OCI-M2 (cell line): Measurements from ENCODE around the gene RALGDS.

Source experiments
- DNase-seq: peaks from one replicate; lab custom pipeline; 2025; ENCODE audit not compliant: unreplicated experiment; lab: John Stamatoyannopoulos, UW

Gene RALGDS

DNA sequence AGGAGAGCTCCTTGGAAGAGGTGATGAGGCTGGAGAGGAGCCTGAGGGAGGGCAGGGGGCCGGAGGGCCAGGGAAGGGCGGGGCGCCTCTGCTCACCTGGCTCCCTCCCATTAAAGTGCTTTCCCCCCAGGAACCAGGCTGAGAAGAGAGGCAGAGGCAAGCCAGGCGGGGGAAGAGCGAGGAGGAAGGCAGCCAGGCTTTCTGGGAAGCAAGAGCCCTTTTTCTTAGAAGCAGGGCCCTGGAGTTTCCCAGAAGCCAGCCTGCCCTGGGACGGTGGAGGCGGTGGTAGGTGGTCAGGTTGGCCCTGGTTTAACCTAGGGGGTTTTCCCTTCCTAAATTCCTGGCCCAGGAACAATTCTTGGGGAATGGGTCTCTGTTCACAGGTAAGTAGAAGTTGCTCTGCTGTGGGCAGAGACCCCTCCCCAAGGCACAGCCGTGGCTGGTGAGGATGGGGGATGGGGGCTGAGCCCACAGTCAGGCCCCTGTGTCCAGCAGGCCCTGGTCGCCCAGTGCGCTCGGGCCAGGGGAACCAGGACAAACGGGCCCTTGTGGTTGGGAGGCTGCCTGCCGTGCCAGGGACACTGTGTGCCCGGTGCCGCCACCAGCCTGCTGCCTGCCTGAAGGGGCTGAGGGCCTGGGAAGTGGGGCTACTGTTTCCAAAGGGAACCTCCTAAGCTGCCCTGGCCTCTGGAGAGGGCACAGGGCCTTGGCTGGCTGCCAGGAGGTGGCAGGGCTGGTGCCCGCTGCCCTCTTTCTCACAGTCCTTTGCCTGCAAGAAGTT, 16.6 kb upstream of the RALGDS start:
- DNase-seq, result no peak

DNA sequence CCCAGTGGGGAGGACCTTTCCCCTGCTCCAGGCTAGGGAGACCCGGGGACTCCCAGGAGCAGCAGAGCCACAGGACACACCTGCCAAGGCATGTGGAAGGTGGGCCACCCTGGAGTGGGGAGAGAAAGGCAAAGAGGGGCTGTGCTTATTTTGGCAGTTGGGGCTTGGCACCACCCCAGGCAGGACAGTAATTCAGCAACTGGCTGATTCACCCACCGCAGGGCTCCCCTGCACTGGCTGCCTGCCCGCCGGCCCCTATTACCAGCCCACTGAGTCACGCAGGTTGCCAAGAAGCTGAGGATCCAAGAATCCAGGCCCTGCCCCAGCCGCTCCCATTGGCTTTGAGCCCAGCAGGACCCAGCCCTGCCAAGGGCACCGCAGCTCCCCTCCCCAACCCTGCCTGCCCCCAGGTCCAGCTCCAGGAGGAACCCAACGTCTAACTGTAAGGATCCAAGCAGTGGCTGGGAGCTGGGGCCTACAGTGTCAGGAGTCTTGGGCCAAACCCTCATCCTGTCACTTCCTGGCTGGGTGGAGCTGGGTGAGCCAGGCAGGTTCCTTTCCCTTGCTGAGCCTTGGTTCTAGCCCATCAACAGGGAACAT, 14.2 kb upstream of the RALGDS start:
- no peak for DNase-seq

DNA sequence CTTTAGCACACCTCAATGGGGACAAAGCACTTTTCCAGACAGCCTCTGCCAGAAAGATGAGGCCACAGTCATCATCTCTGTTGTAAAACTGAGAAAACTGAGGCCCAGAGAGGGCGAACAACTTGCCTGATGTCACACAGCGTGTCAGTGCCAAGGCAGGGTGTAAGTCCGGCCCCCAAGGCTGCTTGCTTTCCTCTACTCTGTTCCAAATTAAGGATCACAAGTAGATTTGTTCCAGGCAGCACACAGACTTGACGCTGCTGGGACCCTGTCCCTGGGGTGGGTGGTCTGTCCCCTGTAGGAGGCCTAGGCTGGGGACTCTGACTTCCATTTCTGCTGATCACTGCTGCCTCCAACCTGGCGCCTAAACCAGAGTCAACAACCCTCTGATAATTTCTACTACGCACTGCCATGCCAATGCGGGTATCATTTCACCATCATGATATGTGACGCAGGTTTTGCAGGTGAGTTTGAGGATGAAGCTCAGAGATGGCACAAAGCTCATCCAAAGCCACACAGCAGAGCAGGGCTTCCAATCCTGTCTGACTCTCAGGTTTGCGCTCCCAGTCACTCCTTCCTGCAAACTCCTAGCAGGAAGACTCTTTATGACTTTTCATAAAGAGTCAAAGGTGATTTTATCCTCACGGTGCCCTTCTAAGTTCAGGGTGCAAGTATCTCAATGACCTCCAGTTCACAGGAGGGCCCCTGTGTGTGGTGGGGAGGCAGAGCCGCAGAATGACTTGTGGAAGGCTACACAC, 13.5 kb upstream of the RALGDS start:
- no peak for DNase-seq

DNA sequence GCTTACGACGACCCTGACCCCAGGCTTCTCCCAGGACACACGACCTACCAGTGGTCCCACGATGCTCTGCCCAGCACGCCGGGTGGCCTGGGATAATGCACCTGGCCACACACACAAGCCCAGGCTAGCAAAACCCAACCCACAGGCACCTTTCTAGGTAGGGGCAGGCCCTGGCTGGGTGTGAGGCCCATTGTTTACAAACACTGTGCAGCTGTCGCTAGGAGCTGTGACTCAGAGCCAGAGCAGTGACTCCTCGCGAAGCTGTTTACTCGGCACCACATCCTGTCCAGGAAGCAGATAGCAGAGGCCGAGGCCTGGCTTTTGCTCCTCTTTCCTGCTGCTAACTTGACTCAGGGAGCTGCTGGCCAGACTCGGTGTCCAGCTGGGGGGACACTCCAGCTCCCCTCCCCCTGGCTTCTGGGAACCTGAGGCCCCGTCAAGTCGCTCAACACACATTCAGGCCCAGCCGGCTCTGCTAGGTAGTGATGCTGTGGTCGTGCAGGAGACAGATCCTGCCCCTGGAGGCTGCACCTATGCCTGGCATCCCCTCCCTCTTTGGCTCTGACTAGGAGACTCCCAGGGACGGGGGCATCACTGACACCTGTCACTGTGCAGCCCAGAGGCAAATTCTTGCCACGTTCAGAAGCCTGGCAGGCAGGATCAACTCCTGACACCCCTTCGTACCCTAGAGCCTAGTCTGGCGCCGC, 12.8 kb upstream of the RALGDS start:
- no peak for DNase-seq

DNA sequence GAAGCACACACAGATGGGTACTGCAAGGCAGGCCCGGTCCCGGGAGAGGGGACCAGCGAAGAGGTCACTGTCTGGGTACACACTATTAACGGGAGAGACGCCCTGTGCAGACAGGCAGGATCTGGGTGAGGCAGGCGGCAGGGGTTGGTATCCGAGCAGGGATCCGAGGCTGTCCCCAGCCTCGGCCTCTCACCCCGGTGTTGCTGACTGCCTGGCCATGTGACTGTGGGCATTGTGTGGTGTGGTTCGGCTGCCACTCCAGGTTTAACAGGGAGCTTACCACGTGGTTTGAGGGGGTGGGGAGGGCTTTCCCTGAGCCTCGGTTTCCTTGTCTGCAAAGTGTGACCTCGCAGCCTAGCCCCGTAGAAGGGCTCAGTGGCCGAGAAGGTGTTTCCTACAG, 11.1 kb upstream of the RALGDS start:
- DNase-seq, result no peak

DNA sequence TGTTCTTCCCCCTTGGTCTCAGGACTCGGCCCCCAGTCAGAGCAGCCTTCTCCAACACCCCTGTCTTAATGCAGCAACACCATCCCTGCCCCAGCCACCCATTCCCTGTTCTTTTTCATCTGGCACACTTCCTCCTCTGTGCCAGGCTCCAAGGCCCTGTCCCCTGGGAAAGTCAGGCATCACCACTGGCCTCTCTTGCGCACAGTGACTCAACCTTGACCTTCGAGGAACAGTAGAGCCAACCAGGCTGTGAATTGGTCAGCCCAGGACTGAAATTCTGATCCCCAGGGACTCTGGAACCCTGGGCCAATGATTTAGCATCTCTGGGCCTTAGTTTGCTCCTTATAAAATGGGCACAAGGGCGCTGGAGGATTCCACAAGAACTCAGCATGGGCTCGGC, 10.5 kb upstream of the RALGDS start:
- DNase-seq, result no peak

DNA sequence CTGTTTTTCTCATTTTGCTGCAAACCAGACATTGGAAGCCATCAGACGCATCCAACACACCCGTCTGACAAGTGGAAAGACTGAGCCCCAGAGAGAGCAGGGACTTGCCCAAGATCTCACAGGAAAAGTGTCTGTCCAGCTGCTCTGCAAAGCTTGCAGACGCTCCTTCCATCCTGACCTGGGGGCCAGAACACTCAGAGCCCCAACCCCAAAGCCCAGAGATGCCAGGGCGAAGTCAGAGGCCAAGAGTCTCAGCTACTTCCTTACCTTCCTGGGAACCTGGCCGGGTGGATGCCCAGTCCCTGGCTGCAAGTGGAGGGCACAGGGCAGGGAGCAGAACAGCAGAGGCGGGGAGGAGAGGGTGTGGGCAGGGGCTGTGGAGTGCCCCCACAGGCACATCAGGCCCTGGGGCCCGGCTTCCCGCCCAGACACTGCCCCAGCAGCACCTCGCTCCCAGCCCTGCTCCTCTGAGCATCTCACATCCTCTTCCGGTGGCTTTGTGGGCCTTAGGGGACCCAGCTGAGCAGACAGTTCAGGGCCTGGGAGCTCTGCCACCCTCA, 9.7 kb upstream of the RALGDS start:
- DNase-seq, result no peak

DNA sequence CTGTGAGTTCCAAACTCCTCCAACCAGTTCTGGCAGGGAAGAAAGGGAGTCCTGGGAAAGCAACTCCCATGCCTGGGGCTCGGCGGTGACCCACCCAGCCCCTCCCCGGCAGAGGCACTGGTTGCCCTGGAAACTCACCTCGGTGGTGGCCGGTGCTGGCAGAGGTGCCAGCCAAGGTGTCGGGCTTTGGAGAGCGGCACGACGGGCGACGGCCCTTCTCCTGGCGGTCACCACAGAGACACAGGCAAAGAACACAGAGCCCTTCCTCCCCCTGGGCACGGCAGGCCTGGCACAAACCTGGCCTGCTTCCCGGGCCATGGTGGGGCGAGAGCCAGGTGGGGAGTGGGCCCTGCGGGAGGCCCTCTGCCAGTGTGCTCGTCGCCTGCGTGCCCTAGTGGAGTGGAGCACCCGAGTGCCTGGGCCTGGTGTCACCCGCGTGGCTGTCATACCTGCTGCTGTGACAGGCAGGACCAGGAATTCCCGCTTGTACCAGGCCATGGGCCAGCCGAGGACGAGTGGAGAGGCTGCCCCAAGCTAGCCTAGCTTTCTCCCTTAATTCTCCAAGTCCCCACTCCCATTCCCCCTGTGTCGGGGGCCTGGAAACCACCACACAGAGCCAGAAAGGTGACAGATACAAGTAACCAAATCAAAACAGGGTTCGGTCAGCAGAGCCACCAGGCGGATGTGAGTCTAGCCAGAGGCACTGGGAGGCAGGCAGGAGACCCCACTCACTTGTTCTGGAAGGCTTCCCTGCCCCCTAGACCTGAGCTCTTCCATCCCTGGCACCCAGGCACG, 8.2 kb upstream of the RALGDS start:
- DNase-seq, result no peak

DNA sequence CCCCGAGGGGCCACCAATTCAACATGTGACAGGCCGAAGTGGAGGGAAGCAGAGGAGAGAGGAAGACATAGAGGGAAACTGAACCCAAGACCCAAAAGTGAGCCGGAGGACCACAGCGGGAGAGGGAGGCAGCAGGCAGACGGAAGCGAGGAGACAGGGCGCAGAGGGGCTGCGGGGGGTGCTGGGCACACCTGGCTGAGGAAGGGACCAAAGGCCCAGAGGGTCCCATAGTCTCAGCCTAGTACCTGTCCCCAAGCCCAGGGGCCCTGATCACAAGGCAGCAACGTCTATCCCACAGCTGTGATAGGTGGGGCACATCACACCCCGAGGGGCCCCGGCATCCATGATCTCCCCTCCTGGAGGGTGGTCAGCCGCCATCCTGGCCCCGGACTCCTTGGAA, 7.1 kb upstream of the RALGDS start:
- no peak for DNase-seq

DNA sequence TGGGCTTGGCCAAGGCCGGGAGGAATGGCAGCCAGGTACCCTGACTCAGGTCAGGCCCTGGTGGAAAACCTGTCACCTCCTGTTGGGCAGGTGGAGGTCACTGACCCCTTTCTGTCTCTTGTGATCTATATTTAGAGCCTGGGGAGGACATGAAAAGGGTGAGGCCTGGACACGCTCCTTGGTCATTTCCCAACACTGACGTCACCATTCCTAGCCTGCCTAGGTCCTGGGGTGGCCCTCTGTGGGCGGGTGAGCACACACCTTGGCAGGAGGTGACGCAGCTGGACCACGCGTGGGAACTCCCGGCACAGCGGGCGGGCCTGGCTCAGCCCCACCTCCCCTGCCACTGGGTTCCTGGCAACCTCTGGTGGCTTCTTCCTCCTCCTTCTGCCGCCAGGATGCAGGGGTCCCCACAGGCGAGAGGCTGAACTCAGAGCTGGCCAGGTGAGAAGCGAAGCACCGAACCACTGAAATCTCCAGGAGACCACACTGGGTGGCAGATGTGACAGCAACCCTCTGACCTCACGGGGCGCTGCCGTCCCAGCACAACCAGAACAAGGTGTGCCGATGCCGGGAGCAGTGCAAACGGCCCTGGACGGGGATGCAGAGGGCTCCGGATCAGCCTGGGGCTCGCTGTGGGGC, 6.4 kb upstream of the RALGDS start:
- no peak for DNase-seq

DNA sequence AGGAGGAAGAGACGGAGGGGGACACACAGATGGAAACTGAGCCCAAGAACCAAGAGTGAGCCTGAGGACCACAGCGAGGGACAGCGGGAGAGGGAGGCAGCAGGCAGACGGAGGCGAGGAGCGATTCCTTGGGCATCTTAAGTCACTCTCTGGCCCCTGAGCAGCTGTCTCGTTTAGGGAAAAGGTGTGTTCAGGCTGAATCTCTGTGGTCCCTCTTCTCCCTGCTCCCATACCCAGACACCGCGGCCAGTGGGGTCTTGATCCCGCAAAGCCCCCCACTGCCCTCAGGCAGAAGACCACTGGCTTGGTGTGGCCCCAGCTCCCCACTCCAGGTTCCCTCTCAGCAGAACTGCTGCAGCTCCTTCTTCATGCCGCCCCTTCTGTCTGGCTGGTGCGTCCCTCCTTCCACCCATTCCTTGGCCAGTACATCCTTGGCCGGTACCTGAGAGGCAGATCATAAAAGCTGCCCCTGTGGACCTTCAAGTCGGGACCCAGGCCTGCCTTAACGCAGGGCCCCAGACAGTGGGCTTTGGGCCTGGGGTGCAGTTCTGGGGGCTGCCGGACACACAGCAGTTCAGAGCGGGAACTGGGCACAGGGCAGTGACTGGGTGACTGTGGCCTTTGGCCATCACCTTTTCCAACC, 5.8 kb upstream of the RALGDS start:
- DNase-seq, result no peak

DNA sequence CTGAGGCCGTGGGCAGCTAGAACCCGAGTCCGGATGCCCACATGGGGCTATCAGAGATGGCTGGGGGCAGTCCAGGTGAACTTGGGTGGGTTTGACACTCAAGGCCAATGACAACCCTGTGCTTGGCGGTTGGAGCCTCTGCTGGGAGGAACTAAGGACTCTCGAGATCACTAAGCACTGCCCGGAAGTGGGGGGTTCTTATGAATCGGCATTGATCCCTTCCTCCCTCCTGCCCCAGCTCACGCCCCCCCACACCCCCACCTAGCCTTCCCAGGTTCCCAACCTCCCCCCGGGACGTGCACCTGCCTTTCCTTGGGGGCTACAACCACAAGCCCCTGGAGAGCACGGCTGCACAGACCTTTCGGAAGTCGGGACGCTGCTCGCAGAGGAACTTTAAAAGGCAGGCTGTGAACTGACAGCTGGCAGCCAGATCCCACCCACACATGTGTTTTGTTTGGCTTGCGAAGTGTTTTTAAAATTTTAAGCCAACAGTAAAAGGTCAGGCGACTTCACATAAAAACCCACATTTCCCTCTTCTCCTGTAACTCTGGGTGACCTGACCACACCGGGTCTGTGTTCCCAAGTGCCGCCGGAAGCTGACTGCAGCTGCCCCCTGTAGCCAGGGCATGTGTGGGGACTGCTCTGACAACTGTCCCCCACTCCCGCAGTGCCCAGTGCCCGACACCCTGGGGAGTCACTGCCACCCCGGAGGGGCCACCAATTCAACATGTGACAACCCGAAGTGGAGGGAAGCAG, 5.1 kb upstream of the RALGDS start:
- DNase-seq, result no peak

DNA sequence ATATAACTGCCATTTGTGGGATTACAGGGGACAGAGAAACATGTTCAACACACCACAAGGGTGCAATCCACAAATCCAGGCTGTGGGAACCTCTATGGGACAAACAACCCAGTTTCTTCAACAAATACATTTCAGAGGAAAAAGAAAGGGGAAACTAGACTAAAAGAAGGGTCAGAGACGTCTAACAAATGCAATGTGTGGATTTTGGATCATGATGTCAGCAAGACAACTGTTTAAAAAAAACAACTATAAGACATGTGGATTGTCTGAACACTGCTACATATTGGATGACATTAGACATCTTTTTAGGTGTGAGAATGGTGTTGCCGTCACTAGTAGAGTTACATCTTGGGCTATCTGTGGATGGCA, 3.9 kb upstream of the RALGDS start:
- DNase-seq, result no peak

DNA sequence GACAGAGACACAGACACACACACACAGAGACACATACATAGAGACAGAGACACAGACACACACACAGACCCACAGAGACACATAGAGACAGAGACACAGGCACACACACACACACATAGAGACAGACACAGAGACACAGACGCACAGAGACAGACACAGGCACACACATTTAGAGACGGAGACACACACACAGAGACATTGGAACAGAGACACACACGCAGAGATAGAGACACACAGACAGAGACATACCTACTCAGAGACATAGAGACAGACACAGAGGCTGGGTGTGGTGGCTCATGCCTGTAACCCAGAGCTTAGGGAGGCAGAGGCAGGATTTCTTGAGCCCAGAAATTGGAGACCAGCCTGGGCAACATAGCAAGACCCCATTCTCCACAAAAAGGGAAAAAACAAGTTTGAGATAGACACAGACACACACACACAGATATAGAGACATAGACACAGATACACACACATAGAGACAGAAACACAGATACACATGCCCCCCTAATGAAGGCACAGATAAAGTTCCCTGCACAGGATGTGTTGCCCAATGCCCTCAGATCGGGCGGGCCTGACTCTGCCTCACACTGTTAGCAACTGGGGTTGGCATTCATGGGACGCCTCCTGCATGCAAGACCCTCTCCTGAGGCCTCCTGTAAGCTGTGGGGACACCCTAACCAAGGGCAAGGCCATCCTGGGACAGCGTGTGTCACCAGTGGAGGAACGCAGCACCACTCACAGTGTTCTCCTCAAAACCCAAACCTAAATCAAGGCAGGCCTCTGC, 3.3 kb upstream of the RALGDS start:
- no peak for DNase-seq

DNA sequence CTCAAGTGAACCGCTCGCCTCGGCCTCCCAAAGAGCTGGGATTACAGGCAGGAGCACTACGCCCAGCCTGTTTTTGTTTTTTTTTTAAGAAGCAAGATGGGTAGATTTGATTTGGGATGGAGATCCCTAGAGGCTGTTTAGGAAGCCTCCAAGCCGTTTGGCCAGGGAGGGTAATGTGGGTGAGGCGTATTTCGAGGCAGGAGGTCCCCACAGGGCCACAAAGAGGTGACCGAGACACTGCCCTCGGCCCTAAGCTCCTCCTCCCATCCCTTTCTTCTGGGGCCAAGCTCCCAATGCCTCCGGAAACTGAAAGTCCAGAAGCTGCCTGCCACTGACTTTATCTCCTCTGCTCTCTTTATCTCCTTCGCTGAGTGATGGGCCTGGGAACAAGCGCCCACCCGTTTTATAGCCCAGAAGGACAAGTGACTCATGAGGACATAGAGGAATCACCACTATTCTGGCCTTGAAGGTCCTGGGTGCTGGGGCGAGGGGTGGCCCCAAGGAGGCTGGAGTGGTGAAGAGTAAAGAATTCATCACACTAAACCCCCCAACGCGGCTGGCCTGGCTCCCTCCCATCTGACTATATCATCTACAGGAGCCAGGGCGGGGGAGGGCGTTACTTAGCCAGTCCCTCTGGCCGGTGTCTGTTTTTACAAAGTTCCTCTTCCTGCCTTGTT, 2.0 kb upstream of the RALGDS start:
- no peak for DNase-seq

DNA sequence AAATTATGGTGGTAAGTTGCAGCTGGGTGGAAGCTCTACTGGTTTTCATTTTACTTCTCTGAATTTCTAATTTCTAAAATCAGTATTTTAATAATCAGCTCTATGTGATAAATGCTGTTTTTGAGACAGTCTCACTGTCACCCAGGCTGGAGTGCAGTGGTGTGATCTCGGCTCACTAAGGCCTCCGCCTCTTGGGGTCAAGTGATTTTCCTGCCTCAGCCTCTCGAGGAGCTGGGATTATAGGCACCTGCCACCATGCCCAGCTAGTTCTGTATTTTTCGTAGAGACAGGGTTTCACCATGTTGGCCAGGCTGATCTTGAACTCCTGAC, 1.5 kb upstream of the RALGDS start:
- DNase-seq, result no peak

DNA sequence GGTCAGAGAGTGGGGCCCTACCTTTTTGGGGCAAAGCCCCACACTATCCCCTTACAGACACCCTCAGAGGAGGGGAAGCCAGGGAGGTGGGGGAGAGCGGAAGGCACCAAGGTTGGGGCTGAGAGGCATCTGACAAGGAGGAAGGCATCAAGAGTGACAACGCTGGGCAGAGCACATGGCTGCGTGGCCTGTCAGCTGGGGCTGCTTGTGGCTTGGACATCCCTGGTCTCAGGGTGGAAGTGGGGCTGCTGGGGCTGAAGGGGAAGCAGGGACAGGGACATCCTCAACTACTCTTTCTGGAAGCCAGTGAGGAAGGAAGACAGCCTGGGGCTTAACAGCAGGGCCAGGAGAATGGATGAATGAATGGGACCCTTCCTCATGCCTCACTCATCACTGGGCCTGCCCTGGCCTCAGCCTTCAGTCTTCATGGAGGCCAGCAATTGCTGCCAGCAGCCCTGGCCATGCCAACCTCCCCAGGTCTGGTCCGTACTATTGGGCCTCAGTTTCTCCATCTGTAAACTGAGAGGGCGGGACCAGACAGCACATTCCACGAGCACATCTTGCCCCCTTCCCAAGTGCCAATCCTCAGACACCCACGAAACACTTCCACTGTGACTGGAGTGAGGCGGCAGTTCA, 993 bp upstream of the RALGDS start:
- no peak for DNase-seq
